Activated CD4-positive, alpha-beta T cell treated with anti-CD3 and anti-CD28 coated beads, Interleukin-2, amount 50 U/mL, for 1 hour (primary cell): ENCODE data around the gene LARP1.

Experiments
- DNase-seq: peaks from one replicate; pipeline ENCODE4 v3.0.0-alpha.2; 2020

Gene LARP1

DNA sequence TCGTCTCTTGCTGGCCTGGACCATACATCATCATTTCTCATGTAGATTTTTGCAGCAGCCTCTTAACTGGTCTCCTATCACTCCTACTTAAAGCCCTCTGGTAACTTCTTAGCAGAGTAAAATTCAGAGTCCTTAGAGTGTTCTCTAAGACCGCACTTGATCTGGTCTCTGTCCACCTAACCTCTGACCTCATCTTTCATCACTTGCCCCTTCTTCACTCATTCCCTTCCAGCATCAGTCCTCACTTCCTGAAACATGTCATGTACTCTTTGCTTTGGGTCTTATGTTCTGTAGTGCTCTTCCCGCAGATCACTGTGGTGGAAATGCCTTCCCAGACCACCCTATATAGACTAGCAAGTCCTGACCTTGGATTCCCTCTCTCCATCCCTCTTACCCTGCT lies 9.8 kb downstream of the LARP1 start:
- DNase-seq = no peak

DNA sequence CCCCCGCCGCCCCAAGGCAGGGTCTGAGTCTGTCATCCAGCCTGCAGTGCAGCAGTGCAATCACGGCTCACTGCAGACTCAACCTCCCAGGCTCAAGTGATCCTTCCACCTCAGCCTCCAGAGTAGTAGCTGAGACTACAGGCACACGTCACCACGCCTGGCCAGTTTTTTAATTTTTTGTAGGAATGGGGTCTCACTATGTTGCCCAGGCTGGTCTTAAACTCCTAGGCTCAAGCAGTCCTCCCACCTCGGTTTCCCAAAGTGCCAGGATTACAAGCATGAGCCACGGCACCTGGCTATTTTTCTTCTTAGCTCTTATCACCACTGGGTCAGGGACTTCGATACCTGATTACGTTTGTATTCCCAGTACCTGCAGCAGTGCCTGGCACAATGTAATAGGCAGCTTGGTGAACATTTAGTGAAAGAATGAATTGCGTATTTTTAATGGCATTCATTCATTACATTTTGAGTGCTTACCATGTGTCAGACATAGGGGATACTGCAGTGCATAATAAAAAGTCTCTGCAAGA lies 10.3 kb downstream of the LARP1 start:
- DNase-seq = no peak

DNA sequence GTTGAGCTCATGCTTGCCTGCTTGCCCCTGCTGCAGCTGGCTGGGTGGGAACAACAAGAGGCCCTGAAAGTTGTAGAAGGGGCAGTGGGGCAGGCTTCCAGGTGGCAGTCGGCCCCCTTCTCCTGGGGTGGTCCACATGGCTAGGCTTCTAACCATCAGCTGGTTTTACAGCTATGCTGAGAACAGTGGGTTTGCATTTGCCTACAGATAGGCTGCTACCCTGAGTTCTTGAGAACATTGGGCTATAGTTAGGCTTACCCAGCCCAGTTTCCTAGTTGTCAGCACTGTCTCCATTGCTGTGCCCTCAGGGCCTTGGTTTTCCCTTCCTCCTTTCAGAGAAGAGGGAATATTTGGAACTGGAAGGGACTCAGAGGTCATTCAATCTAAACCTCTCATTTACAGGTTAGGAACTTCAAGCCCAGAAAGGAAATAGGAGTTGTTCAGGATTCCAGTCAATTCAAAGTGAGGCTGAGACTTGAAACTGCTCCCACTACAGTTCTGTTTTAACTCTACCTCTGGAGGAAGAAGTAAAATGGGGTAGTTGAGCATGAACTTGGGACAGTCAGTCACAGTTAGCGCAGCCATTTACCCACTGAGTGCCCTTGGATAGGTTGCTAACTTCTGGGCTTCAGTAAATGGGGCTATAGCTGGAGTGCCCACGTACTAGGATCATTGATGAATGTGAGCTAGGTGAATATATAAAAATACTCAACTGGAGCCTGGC lies 11.5 kb downstream of the LARP1 start:
- DNase-seq = no peak

DNA sequence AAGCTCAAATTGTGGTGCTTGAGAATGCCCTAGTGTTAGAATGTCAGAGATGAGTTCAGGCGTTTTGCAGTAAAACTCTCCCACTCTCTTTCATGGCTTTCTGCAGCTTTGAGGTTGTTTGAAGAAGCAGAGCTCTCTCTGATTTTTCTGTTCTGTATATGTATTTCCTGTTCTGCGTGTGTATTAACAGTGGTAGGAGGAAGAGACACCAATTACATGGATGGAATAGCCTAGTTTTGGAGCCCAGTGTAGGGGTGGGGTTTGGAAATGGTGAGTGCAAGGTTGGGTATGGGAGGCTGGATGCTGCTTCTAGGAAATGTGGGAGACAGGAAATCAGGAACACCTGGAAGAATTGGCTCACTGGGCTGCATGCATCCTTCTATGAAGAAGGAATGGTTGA lies 12.4 kb downstream of the LARP1 start:
- DNase-seq = no peak

DNA sequence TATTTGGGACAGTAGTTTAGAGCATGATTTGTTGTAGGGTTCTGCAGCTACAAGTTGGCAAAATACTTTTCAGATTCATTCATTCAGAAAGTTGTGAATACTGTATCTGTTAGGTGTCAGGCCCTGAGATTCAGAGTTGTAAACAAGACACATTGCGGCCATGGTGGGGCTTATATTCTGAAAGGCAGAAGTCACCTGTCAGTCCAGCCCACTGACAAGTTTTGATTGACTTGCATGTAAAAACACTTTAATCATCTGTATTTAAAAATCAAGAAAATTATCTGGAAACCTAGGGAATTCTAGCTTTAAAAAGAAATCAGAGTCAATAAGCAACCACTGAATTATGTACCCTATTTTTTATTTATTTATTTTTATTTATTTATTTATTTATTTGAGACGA lies 13.0 kb downstream of the LARP1 start:
- no peak for DNase-seq

DNA sequence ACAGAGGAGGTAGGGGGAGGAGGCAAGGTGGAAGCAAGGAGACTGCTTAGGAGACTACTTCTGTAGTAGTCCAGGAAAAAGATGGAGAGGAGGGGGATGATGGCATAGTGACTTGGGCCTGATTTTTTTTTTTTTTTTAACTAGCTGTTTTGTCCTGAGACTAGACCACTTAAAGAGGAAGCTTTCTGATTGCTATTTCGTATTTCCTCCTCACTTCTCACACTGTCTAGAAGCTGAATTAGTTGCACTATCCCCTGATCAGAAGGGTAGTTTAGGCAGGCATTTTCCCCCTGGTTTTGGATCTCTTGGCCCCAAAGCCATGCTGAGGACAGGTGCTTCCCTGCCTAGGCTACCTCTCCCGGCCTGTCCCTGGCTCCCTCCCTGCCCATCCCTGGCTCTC lies 14.9 kb downstream of the LARP1 start:
- DNase-seq = no peak

DNA sequence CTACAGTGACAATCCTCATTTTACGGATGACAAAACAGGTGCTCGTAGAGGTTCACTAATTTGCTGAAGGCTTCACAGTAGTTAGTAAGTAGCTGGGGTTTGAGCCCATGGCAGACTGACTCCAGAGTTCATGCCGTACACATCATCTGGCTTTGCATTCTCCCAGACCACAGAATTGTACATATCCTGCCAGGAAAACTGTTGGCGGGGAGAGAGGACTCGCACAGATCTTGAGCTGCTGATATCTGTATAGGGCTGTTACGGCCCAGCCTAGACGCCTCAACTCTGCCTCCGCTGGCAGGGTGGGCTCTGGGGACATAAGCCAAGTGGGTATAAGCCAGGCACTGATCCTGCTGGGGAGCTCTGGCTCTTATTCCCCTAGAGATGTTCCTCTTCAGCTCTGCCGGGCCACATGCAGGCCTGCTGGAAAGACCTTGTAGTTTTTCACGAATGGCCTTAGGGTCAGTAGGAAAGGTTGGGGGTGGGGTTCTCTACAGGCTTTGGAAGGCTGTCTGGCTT lies 16.3 kb downstream of the LARP1 start:
- no peak for DNase-seq

DNA sequence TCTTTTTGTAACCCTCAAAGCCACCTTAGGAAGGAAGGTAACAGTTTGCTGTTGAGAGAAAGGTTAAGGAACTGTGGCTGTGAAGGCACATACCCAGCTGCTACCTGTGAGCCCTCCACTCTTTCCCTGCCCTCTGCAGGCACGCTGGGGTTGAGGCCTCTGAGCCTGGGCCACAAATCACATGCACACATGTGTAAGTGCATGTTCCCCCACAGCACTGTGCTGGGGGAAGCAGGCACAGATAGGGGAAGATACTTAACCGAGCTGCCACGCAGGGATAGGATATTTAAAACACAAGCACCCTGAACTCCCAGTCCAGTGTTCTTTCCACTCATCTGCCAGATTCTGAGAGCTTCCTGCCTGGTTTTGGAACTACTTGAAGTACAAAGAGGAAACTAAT lies 18.1 kb downstream of the LARP1 start:
- DNase-seq = no peak

DNA sequence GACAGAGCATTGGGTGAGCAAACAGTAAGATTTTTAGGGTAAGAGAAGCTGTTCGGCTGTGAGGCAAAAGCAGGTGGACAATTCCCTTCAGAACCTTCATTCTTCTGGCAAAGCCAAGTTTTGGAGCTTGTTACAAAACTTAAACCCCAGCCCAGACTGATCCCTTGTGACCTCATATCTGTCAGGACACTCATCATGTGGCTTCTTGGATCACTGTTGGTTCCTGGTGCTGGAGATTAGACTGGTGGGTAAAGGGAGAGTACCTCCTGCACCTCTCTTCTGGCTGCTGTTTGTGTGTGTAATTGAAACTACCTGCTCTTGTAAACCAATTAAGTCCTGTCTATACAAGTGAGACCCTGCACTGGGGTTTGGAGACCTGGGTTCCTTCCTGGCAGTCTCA lies 21.0 kb downstream of the LARP1 start:
- no peak for DNase-seq

DNA sequence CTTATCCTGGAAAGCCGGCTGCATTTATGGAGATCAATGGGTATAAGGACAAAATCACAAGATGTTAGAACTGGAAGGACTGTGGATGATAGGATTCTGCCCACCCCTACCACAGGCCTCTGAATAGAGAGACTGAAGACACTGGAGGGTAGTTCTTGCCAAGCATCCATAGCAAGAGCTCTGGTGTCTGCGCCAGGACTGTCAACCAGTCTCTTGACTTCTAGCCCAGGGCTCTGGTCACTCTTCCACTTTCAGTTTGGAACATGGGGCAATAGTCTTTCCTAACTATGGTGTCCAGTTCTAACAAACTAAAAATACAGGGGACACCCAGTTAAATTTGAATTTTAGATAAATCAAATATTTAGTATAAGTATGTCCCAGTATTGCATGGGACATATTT lies 23.4 kb downstream of the LARP1 start:
- no peak for DNase-seq

DNA sequence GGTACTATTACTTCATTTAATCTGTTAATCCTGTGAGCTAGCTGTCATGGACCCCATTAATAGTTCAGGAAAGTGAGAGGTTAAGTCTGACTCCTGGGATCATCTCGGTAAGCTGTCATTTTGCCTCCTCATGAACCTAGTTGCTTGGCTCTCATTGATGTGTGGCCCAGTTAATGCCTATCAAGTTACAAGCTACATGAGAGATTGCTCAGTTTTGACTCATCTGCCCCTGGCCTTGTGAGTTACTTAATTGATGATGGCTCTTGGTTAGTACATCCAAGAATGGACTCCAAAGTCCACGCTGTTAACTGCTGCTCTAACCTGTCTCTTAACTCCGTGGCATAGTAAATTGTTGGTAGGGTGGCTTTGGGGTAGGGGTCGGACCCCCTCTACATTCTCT lies 23.9 kb downstream of the LARP1 start:
- DNase-seq = no peak

DNA sequence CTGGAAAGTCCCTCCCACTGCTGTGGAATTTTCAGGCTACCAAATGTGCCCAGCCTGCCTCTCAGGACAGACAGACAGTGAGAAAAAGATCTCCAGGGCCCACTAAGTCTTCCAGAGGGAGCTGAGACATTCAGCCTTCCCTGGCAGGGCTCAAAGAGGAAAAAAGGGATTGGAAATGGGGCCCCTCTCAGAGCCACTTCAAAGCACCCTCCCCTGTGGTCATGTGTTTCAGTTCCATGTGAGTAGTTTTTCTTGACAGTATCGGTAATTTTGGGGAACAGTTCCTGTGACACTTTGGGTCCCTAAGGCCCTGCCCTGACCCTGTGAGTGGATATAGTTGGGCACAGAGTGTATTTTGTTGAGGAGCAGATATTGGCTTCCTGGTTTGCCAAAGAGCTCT lies 25.0 kb downstream of the LARP1 start:
- DNase-seq = no peak

DNA sequence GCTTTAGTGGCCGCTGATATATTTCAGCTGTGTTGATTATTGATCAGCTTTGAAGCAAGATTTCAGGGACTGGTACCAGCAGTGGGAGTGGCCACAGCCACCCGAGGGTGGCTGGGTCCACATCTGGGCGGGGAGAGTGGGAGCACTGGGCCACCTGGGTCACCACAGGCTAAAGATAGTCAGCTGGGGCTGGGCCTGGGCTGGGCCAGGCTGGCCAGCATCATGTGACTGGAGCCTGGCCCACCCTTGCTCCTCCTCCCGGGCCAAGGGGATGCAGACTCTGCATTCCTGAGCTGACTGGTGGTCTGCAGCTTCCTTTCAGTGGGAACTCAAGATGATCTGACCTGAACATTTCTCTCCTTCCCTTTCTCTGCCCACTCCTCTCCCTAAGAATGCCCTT lies 27.1 kb downstream of the LARP1 start:
- no peak for DNase-seq

DNA sequence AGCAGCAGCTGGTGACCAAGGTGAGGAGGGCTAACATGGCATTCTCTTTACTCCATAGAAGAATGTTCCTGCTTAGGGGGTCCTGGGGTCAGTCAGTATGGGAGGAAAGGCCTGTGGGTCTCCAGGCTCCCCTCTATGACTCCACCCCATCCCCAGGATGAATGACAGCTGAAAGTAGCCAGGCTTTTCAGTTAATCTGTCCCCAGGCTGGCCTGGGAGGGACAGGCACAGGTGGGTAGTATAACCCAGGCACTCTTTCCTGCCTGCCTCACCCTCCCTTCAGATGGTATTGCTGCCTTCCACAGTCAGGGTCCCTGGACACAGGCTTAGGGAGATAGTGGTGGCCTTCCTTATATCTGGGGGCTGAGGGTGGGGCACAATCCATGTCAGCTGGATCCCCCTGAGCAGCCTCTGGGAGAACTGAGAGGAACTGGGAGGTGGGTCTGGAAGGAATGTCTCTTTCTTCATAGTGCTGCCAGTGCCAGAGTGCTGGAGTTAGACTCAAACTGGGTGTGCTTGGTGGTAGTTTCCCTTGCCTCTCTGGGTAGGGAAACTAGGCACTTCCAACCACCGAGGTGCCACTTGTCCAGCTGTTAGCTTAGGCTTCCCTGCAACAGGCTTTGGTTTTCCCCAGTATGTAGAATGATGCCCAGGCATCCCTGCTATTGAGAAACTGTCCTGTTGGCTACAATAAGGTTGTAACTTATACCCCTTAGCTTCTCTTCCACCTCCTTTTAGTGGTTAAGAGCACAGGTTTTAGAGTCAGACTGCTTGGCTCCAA lies 27.8 kb downstream of the LARP1 start:
- DNase-seq = no peak

DNA sequence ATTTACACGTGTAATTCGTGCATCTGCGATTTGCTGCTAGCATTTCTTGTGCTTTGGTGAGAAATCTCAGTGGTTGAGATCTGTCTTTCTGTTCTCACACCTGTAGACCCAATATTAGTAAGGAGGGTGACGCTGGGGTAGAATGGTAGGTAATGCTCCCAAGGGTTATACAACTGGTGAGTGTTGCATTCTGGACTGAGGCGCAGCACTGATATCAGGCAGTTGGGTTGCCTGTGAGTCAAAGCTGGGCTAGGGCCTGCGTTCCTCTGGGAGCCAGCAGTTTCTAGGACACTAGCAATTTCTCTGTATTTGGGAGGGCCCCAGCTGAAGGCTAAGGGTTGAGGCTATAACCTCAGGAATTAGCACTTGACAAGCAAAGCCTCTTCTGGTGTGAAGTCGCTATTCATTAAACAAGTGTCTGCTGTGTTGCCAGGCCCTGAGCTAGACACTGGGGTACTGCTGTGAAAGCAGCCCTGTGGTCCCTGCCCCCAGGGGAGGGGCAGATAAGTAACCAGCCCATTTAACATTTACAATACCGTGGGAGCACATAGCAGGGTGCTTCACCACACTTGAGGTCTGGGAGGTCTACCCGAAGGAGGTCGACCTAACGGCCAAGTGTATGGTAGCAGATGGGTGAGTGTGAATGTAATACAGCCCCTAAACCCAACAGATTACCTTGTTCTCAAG lies 28.7 kb downstream of the LARP1 start:
- DNase-seq = no peak

DNA sequence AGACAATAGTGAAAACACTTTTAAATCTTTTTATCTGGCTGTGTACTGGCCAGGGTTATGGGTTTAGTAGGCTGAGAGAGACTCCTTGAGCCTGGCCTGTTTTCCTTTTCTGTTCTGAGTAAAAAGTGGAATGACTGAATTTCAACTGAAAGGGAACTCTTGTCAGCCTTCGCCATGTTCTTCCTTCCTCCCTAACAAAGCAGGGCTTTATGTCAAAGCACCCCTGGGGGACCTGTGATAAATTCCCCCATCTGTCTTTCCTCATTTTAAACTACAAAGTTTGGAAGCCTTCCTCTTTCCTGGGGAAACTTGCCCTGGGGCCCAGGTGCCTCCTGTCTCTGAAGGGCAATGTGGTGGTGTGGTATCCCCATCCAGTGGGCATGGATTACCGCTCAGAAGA lies 29.7 kb downstream of the LARP1 start:
- no peak for DNase-seq

DNA sequence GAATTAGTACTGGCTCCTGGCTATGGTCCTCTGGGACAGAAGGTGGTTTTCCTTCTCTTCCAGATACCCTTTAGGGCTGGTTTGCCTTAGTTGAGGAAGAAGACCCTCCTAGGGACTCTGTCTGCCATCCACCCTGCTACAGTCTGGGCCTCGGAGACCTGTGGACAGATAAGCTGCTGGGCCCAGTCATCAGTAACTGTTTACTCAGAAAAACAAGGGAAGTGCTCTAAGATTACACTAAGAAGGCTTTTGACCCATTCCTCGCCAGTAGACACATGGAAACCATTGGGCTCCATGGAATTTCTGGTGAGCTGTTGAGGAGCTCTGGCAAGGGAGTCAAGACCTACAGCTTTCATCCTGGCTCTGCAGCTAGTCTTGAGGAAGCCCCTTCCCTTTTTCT lies 31.2 kb downstream of the LARP1 start:
- DNase-seq = no peak

DNA sequence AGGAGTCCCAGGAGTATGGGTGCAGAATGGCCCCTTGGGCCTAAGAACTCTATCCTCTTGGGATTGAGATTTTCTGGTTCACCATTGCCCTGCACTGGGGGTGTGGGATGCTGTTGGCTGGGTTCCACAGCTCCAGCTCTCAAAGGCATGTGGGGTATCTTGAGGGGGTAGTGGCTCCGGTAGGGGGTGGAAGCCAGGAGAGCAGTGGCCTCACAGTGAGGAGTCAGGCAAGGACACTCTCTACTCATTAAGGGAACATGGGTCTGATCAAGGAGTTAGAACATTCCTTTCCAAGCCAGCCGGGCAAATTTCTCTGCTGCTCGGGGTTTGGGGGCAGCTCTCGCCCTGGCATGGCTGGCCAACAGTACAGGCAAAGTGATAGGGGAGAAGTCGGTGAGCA lies 33.0 kb downstream of the LARP1 start:
- no peak for DNase-seq

DNA sequence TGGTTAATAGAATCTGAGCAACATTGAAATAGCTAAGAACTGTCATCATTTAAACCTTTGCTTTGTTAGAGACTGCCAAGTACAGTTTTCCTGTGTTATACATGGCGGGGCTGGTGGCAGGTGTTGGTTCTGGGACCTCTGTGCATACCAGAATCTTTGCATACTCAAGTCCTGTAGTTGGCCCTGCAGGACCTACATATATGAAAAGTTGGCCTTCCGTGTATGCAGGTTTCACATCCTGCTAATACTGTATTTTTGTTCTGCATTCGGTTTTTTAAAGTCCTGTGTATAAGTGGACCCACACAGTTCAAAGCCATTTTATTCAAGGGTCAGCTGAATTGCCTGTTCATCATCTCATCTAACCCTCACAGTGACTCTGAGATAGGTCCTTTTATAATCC lies 36.4 kb downstream of the LARP1 start:
- DNase-seq = no peak

DNA sequence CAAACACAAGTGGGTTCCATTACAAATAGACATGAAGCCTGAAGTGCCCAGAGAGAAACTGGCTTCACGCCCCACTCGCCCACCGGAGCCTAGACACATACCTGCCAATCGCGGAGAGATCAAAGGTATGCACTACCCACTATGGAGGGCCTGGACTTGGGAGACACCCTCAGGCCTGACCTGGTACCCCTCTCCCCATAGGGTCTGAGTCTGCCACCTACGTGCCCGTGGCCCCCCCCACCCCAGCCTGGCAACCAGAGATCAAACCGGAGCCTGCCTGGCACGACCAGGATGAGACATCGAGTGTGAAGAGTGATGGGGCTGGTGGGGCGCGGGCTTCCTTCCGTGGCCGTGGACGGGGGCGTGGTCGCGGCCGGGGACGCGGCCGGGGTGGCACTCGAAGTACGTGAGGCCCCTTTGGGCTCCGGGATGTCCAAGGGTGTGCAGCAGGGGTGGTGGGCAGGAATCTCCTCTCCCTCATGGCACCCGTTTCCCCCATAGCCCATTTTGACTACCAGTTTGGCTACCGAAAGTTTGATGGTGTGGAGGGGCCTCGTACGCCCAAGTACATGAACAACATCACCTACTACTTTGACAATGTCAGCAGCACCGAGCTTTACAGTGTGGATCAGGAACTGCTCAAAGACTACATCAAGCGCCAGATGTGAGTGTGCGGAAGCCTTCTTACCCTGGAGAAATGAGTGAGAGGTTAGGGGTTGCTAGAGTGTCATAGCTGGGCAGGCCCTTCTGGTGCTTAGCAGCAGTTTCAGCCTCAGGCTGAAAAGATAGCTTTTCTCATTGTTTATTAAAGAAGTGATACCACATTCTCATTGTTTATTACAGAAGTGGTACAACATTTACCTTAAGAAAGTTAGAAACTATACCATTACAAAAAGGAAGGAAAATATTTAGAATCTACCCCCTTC lies 38.7 kb downstream of the LARP1 start:
- DNase-seq = no peak

DNA sequence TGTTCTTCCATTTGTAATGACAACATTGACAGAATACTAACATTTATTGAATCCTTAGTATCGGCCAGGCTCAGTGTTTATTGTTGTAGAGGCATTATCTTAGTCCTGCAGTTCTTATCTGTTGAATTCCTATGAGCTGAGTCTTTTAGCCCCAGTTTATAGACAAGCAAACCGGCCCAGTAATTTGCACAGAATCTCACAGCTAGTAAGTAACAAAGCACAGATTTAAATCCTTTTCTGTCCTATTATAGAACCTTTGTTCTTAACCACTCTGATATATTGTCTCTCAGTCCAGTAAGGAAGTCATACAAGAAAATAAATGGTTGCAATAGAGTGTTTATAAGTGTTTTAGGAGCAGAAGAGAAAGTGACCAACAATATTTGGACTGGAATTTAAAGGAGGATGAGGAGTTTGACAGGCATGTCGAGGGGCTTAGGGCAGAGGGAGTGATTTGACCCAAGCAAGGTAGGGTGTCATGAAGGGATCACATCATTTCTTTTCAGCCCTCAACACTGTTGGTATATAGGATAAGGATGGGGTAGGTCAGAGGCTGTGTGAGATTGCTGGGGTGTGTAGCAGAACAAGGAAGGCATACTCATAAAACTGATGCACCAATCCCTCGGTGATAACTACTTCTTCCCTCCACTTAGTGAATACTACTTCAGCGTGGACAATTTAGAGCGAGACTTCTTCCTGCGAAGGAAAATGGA lies 39.5 kb downstream of the LARP1 start:
- no peak for DNase-seq

DNA sequence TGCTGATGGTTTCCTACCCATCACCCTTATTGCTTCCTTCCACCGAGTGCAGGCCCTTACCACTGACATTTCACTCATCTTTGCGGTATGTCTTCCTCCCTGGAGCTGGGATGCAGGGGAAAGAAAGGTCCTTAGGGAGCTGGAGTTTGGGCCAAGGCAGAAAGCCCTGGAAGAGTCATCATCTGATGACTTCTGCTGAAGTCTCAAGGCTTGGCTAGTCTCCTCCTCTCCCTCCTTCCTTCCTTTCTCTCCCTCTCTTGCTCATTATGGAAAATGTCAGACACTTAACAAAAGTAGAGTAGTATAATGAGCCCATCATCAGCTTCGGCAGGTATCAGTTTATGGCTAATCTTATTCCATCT lies 40.0 kb downstream of the LARP1 start:
- DNase-seq = no peak
